T-helper 2 cell (primary cell): ENCODE results near the gene SLC36A2.

Experiments
- DNase-seq, 5 experiments: peaks; one replicate each; pipeline versions ENCODE4 v3.0.0 to v3.0.0-alpha.2; 2012 to 2022

SLC36A2 gene

DNA sequence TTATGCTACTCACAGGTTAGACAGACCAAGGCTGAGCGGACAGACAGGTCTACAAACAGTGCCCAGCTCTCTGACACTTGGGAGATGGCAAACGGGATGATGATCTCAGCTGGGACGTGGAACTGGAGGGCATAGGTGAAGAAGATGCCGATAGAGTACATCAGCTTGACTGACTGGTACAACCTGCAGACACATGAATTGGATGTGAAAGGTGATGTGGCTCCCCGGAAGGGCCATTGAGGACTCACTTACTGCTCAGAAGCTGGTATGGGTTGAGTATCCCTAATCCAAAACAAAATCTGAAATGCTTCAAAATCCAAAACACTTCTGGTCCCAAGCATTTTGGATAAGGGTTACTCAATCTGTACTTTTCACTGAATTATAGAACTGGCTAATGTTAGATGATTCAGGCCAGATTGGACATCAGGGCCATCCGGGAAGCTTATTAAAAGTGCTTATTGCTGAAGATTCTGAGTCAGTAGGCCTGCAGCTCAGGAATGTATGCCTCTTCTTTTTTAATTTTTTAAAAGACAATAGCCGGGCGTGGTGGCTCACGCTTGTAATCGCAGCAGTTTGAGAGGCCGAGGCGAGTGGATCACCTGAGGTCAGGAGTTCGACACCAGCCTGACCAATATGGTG, 66.2 kb downstream of the SLC36A2 start:
- no peak for DNase-seq

GRCh38 chr5:151280443-151280842, 66.9 kb downstream of the SLC36A2 start:
- DNase-seq, result no peak

DNA sequence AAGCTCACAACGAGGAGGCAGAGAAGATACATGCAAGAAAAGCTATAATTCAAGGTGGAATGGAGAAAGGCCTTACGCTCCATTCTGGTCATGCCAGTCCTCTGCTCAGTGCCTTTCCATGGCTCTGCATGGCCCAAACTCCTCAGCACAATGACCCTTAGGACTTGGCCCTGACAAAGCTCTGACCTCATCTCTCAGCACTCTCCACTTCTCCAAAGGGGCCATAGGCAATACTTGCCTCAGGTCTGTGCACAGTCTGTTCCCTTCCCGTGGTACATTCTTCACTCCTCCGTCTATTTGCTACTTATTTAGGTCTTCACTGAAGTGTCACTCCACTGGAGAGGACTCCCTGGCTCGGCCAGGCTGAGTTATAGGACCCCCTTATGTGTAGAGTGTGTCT, 68.5 kb downstream of the SLC36A2 start:
- no peak for DNase-seq

DNA sequence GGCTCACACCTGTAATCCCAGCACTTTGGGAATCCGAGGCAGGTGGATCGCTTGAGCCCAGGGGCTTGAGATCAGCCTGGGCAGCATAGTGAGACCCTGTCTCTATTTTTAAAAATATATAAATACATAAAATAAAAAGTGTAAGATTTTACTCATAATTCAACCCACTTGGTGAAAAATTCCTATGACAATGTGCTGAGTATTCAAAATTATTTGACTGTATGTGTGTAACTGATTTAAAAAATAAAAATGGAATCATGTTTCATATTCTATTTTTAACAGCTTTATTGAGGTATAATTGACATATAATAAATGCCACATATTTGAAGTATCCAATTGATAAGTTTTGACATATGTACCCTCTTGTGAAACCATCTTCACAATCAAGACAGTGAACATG, 71.6 kb downstream of the SLC36A2 start:
- no peak for DNase-seq

DNA sequence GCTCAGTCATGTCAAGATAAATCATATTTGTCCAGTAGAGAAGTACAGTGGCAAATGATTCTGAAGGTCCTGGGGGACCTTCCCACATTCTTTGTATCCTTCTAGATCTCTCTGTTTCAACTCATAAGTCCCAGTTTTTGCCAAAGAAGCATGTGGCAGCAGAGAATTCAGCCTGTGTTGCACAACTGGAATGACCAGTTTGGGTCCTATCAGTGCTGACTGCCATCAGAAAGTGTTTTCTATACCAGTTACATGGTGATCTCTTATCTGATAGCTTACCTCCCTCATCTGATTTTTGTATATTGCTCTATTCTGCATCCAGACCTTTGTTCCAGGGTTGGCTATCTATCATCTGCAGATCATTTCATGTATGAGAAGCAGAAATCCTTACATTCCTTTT, 72.7 kb downstream of the SLC36A2 start:
- no peak for DNase-seq

- no peak for DNase-seq
Observed at GRCh38 chr5:151271336-151271735, 76.0 kb downstream of the SLC36A2 start.

DNA sequence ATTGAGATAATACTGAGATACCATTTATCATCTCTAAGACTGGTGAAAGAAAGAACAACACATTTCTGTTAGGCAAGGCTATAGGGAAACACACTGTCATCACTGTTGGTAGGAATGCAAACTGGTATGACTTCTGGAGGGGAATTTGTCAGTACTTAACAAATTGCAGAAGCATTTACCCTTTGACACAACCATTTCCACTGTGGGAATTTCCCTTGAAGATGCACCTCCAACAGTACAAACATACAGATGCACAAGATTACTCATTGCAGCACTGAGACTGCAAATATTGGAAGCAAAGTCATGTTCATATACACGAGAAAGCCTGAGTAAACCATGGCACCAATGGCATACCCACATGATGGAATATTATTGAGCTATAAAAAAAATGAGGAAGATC, 76.8 kb downstream of the SLC36A2 start:
- DNase-seq, result peak in 1 of 5 experiments; percentile 66

- DNase-seq, result no peak
Observed at GRCh38 chr5:151267491-151268260, 79.7 kb downstream of the SLC36A2 start.
